HL-60 (cell line): ENCODE results near the gene IL4R.

Experiments used
- DNase-seq, 2 experiments: peaks; one replicate each; pipeline ENCODE4 v3.0.0-alpha.2; 2010 to 2020; ENCODE audit warnings: low read depth in 1 of 2, low spot score in 1 of 2
- H3K27ac ChIP-seq: fragments of 250-450 bp; sonication (Bioruptor Pico); replicated peaks from 2 replicates; pipeline ENCODE4 v1.5.1; 2020; ENCODE audit warnings: mild to moderate bottlenecking, moderate library complexity
- H3K27me3 ChIP-seq: fragments of 250-450 bp; sonication (Bioruptor Pico); 2 replicates; pipeline ENCODE4 v1.5.1; 2021; ENCODE audit warnings: mild to moderate bottlenecking, moderate library complexity; ENCODE audit not compliant: insufficient read depth, poor library complexity, severe bottlenecking
- H3K4me3 ChIP-seq: replicated peaks from 2 replicates; pipeline ENCODE4 v1.5.1; 2011; ENCODE audit warnings: mild to moderate bottlenecking, control low read depth, low read length; ENCODE audit not compliant: insufficient read depth
- CTCF ChIP-seq: IDR thresholded peaks from one replicate; pipeline ENCODE4 v1.5.1; 2011; ENCODE audit warnings: low read length, control low read depth, inconsistent platforms; ENCODE audit not compliant: insufficient read depth
- GABPA ChIP-seq: IDR thresholded peaks from 2 replicates; pipeline ENCODE4 v1.6.1; 2012; ENCODE audit warnings: low read depth
- POLR2AphosphoS5 ChIP-seq: IDR thresholded peaks from 2 replicates; pipeline ENCODE4 v1.6.1; 2012; ENCODE audit warnings: low read depth
- REST ChIP-seq: IDR thresholded peaks from 2 replicates; pipeline ENCODE4 v1.6.1; 2012; ENCODE audit warnings: low read depth; ENCODE audit not compliant: insufficient replicate concordance
- SPI1 ChIP-seq: IDR thresholded peaks from 2 replicates; pipeline ENCODE4 v1.6.1; 2012; ENCODE audit warnings: low read depth, mild to moderate bottlenecking, borderline replicate concordance

Gene IL4R

GRCh38 chr16:27370318-27370717, 56.5 kb downstream of the IL4R start:
- no peak for DNase-seq
- no peak overlapping the region for H3K4me3 ChIP-seq
- H3K27me3 ChIP-seq = no peaks in the 10 kb centered on the region
- H3K27ac ChIP-seq = no peak overlapping the region
- TF ChIP-seq CTCF (no peak), SPI1 (no peak), GABPA (no peak), POLR2AphosphoS5 (no peak), REST (no peak)

- Histone ChIP-seq H3K27me3 (no peaks in the 10 kb centered on the region), H3K4me3 (no peak overlapping the region), H3K27ac (no peak overlapping the region)
- TF ChIP-seq SPI1 = no peak
- no peak for TF ChIP-seq CTCF
- TF ChIP-seq GABPA = no peak
- TF ChIP-seq REST = no peak
- TF ChIP-seq POLR2AphosphoS5 = no peak
- no peak for DNase-seq
Measured at GRCh38 chr16:27373312-27373711, 59.5 kb downstream of the IL4R start.

GRCh38 chr16:27374221-27374803, 60.5 kb downstream of the IL4R start:
- Histone ChIP-seq H3K27ac (peak overlapping the region; percentile 67), H3K27me3 (no peaks in the 10 kb centered on the region), H3K4me3 (no peak overlapping the region)
- no peak for TF ChIP-seq SPI1
- peak; percentile 77 for TF ChIP-seq GABPA
- DNase-seq = peak in 1 of 2 experiments; percentile 86

- DNase-seq = peak; percentile 82
- Histone ChIP-seq H3K27ac (peak overlapping the region; percentile 67), H3K27me3 (no peaks in the 10 kb centered on the region), H3K4me3 (no peak overlapping the region)
- TF ChIP-seq CTCF (peak; percentile 21), SPI1 (no peak), POLR2AphosphoS5 (peak; percentile 28; the same call in 1 of the 2 replicates)
Measured at GRCh38 chr16:27374804-27375425, 61.1 kb downstream of the IL4R start.
